CD4-positive, alpha-beta T cell treated with Interferon alpha-2 for 1 hour (primary cell): ENCODE results near the gene PLEKHM2.

Experiments used
- DNase-seq, 2 donors: peaks; one replicate each; pipeline ENCODE4 v3.0.0-alpha.2; 2020 to 2022

Gene PLEKHM2

DNA sequence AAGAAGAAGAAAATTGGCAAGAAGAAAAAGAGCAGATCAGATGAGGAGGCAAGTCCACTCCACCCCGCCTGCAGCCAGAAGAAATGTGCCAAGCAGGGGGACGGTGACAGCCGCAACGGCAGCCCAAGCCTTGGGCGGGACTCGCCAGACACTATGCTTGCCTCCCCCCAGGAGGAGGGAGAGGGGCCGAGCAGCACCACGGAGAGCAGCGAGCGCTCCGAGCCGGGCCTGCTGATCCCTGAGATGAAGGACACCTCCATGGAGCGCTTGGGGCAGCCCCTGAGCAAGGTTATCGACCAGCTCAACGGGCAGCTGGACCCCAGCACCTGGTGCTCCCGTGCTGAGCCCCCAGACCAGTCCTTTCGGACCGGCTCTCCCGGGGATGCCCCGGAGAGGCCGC lies 42.9 kb downstream of the PLEKHM2 start:
- DNase-seq: no peak

DNA sequence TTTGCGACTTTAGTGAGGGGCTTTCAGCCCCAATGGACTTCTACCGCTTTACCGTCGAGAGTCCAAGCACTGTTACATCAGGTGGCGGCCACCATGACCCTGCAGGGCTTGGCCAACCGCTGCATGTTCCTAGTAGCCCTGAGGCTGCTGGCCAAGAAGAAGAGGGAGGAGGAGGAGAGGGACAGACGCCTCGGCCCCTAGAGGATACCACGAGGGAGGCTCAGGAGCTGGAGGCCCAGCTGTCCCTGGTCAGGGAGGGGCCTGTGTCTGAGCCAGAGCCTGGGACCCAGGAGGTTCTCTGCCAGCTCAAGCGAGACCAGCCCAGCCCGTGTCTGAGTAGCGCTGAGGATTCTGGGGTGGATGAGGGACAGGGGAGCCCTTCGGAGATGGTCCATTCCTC lies 43.3 kb downstream of the PLEKHM2 start:
- no peak for DNase-seq

DNA sequence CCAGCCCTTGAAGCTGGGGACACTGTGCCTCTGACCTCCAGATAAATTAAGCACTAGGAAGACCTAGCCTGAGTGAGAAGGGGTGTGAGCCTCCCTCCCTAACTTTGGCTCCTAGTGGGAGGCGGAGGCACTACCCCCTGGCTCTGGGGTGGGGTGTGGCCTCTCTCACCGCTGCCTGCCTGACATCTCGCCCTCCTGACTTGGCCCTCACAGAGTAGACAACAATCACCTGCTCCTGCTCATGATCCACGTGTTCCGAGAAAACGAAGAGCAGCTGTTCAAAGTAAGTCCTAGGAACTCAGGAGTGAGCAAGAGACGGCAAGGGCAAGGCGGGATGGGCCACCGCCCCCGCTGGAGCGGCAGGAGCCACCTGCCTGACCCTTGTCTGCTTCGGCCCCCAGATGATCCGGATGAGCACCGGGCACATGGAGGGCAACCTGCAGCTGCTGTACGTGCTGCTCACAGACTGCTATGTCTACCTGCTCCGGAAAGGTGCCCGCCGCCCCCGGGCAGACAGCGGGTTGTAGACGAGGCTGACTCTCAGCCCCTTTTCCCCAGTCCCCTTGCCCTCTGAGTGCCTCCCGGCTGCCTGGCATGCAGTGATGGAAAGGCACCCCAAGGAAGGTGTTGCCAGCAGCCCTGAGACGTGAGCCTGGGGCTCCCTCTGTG lies 43.9 kb downstream of the PLEKHM2 start:
- DNase-seq: no peak

DNA sequence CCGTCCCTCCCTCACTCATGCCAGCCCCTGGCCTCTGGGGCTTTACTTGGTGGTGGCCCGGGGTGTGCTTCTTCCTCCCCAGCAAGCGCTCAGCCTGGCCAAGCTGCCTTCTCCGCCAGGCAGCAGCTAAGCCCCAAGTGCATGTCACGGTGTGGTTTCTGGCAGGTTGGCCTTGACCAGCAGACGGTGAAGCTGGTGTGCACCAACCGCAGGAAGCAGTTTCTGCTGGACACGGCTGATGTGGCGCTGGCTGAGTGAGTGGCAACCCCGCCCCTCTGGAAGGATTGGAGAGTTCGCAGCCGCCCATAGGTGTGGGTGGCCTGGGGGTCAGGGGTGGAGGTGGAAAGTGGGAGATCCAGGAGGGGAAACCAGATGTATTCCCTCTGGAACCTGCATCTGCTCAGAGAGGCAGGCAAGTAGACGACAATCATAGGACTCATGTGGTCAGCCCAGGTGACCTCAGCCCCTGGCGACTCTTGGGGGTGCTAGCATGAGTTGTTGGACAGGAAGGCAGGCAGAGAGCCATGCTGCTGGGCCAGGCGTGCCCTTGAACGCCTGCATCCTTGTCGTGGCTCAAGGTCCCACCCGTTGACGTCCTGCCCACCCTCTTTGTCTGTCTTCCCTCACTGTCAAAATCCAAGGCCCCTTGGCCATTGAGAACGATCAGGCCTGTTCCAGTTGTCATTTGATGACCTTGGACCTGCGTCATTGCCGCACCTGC lies 45.0 kb downstream of the PLEKHM2 start:
- DNase-seq: no peak

DNA sequence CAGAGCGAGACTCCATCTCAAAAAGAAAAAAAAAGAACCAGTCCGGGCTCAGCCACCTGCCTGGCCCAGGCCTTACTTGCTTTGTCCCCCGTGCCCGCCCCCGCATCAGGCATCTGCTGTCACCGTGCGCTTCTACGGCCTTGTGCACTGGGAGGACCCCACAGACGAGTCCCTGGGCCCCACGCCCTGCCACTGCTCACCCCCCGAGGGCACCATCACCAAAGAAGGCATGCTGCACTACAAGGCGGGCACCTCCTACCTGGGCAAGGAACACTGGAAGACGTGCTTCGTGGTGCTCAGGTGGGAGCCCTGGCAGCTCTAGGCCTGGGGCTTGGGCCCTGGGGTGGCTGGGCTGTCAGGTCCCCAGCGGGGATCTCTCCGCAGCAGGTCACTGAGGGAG lies 46.3 kb downstream of the PLEKHM2 start:
- DNase-seq: no peak

DNA sequence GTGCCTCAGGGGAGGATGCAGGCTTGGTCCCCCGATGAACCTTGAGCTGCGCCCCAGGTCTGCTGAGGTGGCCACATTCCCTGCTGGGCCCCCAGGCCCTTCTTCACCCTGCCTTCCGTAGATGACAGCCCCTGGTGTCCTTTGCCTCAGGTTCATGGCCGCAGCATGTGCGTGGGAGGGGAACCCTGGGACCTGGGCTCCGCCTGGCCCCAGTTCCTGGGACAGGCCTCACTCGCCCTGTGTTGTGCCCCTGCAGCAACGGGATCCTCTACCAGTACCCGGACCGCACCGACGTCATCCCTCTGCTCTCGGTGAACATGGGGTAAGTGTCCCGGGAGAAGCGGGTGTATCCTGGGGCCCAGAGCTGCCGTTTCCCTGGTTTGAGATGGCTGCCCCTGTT lies 46.8 kb downstream of the PLEKHM2 start:
- no peak for DNase-seq

DNA sequence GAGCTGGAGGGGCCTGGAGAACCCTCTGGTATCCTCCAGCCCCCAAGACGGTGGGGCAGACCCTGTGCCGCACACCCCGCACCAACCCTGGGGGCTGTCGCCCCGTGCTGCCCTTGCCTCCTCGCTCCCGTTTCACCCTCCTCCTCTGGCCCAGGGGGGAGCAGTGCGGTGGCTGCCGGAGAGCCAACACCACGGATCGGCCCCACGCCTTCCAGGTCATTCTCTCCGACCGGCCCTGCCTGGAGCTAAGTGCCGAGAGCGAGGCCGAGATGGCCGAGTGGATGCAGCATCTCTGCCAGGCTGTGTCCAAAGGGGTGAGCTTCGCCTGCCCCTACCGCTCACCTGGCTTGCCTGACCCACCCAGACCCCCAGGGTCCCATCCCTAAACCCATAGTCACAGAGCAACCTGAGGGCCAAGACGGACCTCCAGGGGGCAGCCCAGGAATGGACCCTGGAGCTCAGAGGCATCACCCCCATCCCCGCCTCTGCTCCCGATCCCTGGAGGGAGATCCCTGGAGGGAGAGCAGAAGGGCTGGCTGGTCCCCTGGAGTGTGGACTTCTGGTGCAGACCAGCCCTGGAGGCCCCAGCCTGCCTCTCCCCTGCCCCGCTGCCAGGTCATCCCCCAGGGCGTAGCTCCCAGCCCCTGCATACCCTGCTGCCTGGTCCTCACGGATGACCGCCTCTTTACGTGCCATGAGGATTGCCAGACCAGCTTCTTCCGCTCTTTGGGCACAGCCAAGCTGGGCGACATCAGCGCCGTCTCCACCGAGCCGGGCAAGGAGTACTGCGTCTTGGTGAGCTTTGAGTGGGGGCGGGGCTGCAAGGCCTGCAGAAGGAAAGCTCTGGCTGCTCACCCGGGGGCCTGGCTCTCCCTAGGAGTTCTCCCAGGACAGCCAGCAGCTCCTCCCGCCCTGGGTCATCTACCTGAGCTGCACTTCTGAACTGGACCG lies 47.9 kb downstream of the PLEKHM2 start:
- no peak for DNase-seq

GRCh38 chr1:15732686-15733081 lies 48.6 kb downstream of the PLEKHM2 start:
- no peak for DNase-seq

GRCh38 chr1:15733218-15733725 lies 49.2 kb downstream of the PLEKHM2 start:
- DNase-seq: no peak

DNA sequence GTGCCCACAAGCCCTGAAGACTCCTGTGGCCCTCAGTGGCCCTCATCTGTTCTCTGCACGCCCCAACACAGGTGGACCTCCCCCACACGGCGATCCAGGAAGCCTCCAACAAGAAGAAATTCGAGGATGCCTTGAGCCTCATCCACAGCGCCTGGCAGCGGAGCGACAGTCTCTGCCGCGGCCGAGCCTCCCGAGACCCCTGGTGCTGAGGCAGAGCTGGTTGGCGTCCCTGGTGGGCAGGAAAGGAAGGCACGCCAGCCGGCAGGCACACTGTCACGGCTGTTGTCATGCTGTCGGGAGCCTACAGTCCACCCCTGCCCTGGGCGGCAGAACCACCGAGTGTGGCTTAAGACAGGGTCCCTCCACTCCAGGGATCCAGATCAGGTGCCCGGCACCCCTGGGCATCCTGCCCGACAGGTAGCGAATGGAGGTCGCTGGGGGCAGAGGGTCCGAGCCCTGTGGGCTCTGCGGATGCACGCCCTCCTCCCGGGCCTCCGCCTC lies 49.7 kb downstream of the PLEKHM2 start:
- DNase-seq: no peak

GRCh38 chr1:15734296-15734695 lies 50.2 kb downstream of the PLEKHM2 start:
- no peak for DNase-seq

DNA sequence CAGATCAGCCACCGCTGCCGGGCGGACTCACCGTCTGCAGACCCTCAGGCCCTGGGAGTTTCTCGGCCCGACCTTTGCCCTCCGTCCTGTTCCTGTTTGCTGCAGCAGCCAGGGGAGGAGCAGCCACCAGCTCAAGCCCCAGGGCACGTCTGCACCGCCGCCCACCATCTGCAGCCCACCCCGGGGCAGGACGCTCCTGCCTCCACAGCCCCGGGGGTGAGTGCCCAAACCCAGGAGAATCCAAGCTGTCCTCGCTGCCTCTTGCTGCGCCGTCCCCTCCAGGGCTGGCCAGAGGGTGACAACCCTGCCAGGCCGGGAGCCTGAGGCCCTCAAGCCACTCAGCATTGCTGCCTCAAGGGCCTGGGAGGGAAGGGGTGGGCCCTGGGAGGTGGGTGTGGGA lies 50.8 kb downstream of the PLEKHM2 start:
- DNase-seq: no peak

- DNase-seq: no peak
These were observed 51.4 kb downstream of the PLEKHM2 start for GRCh38 chr1:15735304-15736037.

- no peak for DNase-seq
These were observed 52.1 kb downstream of the PLEKHM2 start, which contains the start of gene SLC25A34 for GRCh38 chr1:15736038-15736891. TSS of gene SLC25A34 (plus strand) at chr1:15736258. CDS start at chr1:15736486, 228 bp downstream.

- no peak for DNase-seq
These were observed 52.8 kb downstream of the PLEKHM2 start for GRCh38 chr1:15736892-15737261.

GRCh38 chr1:15737324-15738319 lies 53.5 kb downstream of the PLEKHM2 start:
- DNase-seq: no peak

- DNase-seq: no peak
These were observed 54.4 kb downstream of the PLEKHM2 start for GRCh38 chr1:15738416-15739113.

GRCh38 chr1:15739259-15739658 lies 55.1 kb downstream of the PLEKHM2 start:
- no peak for DNase-seq

GRCh38 chr1:15739745-15740144 lies 55.6 kb downstream of the PLEKHM2 start:
- no peak for DNase-seq
